ENCODE results near the gene MPST.

DNA sequence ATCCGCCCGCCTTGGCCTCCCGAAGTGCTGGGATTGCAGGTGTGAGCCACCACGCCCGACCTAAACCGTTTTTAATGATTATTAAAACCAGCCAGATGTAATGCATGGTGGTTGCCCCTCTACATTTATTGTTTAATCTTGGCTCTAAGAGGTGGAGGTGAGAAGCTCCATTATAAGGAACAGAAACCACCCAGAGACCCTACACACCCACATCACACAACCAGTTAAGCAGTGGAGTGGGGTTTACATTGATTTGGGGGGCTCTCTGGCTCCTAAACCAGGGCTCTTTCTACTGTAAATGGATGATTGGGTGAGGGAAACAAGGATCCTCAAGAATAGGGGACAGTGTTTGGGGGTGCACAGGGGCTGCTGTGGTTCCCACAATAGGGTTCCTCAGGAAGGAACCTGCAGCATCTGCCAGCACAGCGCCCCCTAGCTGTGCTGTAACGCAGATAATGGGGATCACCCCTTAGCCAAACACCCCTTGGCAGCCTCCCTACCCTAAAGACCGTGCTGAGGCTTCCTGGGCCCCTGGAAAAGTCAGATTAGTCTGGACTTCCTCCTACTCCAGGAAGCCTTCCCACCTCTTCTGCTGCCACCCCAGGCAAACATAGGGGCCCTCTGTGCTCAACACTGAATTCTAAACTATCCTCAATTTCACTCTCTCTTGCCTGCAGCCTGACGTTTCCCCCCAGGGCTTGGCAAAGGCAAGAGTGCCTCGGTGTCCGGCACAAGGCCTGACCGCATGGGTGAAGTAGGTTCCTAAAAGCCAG is 2.4 kb downstream of the MPST start:
- TF ChIP-seq, protein P1, sequence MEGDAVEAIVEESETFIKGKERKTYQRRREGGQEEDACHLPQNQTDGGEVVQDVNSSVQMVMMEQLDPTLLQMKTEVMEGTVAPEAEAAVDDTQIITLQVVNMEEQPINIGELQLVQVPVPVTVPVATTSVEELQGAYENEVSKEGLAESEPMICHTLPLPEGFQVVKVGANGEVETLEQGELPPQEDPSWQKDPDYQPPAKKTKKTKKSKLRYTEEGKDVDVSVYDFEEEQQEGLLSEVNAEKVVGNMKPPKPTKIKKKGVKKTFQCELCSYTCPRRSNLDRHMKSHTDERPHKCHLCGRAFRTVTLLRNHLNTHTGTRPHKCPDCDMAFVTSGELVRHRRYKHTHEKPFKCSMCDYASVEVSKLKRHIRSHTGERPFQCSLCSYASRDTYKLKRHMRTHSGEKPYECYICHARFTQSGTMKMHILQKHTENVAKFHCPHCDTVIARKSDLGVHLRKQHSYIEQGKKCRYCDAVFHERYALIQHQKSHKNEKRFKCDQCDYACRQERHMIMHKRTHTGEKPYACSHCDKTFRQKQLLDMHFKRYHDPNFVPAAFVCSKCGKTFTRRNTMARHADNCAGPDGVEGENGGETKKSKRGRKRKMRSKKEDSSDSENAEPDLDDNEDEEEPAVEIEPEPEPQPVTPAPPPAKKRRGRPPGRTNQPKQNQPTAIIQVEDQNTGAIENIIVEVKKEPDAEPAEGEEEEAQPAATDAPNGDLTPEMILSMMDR (IDR thresholded peaks at IDR 0.05): peak; percentile 85
- no peak for TF ChIP-seq EZH2 (IDR thresholded peaks at IDR 0.05)
- TF ChIP-seq EZH2phosphoT487 (IDR thresholded peaks at IDR 0.05): no peak
